Thyroid gland (tissue), 4 donors: ENCODE data around the gene CFAP20DC.

Experiments
- CTCF ChIP-seq, 6 experiments: fragments of 200-600 bp in 3 of 6; fragments of 450-650 bp in 3 of 6; sonication (generic) in 3 of 6; IDR thresholded peaks; one replicate each; pipeline ENCODE4 v1.5.1; 2016 to 2019; ENCODE audit warnings: antibody characterized with exemption in 6 of 6, mild to moderate bottlenecking in 2 of 6, inconsistent platforms in 1 of 6, moderate library complexity in 1 of 6
- POLR2A ChIP-seq, 2 donors: fragments of 450-650 bp; IDR thresholded peaks; one replicate each; pipeline ENCODE4 v1.6.1; 2017; ENCODE audit warnings: antibody characterized with exemption in 2 of 2, mild to moderate bottlenecking in 2 of 2, moderate library complexity in 1 of 2

- TF ChIP-seq CTCF (IDR thresholded peaks at IDR 0.05) (no peak), POLR2A (IDR thresholded peaks at IDR 0.05) (no peak)
Observed at GRCh38 chr3:59001675-59002074, 48.1 kb downstream of the CFAP20DC start.
